HG02973 (cell line): ENCODE measurements around the gene BOD1L1.

Source experiments
- ATAC-seq: cut with Tn5 transposase; IDR thresholded peaks from one replicate; pipeline ENCODE4 v1.9.1; 2021; ENCODE audit warnings: moderate library complexity; ENCODE audit not compliant: unreplicated experiment

BOD1L1 gene

DNA sequence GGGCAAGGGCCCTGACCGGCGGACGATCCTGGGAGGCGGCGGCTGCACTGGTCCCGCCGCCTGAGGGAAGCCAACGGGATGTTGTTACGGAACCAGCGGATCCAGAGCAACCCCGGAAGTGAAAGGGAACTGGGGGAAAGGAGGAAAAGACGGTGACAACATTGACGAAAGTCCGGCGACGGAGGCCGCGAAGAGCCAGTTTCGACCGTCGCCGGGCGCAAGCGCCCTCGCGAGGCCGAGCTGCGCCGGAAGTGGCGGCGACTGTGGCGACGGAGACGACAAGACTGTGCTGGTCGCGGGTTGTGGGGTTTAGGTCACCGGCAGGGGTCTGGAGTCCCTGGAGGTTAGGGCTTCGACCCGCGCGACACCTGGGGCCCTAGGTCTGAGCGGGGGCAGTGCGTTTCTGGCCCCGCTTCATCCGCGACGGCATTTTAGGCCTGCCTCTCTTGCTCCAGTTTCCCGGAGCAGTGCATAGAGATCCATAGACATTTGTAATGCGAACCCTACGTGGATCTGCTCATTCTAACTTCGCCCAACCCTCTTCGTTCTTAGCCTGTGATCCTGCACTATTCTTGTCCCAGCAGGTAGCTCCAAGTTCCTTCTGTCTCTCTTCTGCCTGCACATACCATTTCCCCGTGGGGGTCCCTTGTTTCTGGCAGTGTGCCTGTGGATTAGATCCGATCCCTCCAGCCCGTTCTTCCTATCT is at the start of gene BOD1L1:
Gene BOD1L1 (minus strand): TSS at position 120 of the 706 bp plus-strand sequence. CDS start 138 bp downstream, outside the sequence.
- peak; percentile 86 for ATAC-seq

GRCh38 chr4:13674971-13675370 is 47.4 kb upstream of the BOD1L1 start:
- no peak for ATAC-seq

GRCh38 chr4:13673167-13673566 is 45.6 kb upstream of the BOD1L1 start:
- no peak for ATAC-seq

GRCh38 chr4:13670456-13671160 is 43.1 kb upstream of the BOD1L1 start:
- no peak for ATAC-seq

- no peak for ATAC-seq
Observed at GRCh38 chr4:13665701-13666660, 38.5 kb upstream of the BOD1L1 start.

DNA sequence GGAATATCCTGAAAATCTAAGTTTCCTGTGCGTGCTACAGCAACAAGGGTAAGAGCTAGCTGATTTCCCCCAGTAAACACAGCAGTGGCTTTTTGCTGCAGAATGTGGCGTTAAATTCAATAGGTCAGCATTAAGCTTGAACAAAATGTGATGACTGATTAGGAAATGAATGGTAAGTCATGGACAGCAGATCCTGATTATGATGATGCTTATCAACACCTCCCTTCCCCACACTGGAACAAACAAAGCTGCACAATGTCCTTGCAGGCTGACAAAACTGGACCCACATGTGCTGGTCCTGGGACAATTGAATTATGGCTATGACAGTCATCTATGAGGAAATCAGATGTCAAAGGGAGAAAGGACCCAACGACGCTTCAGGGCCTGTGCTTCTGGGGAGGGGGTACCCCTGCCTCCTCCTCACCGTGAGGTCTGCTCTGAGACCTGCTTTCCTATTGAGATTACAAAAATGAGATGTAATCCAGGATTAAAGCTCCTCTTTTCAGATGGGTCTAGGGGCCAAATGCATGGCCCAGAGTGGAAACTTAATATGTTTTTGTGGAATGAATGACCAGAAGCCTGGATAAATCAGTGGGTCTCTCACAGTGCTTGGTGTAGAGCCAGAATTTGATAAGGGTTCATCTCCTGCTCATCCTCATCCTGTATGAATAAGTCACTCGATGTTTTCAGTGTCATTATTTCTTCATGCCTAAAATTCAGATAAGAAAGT is 32.0 kb upstream of the BOD1L1 start:
- no peak for ATAC-seq

DNA sequence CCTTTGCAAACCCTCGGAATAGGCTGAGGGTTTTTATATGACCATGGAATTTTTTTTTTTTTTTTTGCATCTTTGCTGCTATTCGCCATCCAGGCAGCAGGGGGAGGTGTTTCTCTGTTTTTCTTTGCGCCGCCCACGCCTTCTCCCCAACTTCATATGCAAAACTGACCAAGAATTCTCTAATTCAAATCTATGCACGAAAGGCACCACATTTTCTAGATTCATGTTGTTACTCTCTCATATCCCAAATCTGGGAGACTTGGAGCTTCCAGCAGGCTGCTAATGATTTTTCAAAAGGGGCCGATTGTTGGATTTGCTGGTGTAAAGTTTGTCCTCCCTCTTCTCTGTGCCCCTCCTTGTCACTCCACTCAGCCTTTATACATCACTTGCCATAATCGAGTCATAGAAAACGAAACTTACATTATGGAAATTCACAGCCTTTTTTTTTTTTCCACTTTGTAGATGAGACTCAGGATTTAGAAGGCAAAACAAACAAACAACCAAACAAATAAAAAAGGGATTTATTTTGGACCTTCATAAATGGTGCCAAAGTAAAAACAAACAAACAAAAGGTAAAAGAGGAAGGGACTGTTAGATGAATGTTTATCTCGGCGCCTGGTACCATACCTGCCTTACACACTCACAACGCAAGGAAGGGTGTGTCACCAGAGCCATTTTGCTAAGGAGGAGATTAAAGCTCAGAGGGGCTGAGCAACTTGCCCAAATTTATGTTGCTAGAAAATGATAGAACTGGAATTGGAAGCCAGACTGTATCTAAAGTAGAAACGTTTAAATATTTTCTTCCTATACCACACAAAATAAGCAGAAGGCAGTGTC is 29.3 kb upstream of the BOD1L1 start:
- ATAC-seq = no peak

- ATAC-seq = peak; percentile 94
Observed at GRCh38 chr4:13654162-13654797, 26.8 kb upstream of the BOD1L1 start.

- no peak for ATAC-seq
Observed at GRCh38 chr4:13653766-13654161, 26.2 kb upstream of the BOD1L1 start.

DNA sequence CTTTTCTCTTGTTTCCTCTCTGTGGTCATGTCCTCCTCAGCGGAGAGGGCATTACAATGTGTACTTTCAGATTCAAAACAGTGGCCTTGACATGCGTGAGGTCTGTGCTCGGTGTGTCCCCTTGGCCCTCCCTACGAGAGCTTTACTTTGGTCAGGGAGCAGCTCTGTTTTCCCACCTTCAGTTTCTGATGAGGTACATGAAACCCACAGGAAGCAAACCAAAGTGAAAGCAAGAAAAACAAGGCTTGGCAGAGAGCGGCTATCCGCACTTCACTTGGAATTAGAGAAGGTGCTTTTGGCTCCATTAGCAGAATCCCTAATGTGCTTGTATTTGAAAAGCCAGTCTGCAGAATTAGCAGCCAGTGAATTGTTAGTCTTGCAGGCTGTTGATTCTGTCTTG is 19.5 kb upstream of the BOD1L1 start:
- ATAC-seq = no peak

DNA sequence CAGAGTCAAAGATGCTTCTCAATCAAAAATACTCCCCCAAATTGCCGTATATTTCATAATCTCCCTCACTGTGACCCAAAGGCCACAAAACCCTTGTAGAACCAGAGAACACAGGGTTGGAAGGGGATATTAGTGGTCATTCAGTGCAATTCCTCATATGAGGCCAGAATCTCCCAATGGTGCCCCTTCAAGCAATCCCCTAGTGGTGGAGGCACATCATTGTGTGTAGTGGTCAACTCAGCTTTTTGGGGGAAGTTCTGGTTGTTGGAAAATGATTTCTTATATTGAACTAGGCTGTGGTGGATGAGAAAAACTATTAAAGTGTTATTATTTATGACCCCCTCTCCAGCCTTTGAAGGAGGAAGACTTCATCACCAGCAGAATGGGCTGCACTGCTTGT is 17.6 kb upstream of the BOD1L1 start:
- no peak for ATAC-seq

- ATAC-seq = no peak
Observed at GRCh38 chr4:13642170-13642950, 14.8 kb upstream of the BOD1L1 start.

DNA sequence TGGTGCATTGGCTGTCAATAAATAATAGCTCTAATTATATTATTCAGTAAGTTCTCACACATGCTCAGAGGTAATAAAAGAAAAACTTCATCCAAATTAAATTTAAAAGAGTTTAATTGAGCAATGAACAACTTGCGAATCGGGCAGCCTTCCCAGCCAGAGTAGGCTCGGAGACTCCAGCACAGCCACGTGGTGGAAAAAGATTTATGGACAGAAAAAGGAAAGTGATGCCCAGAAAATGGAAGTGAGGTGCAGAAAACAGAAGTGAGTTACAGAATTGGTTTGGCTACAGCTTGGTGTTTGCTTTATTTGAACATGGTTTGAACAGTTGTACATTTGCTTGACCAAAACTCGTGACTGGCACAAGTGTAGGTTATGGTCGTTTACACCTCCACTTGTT is 13.6 kb upstream of the BOD1L1 start:
- ATAC-seq = no peak

- no peak for ATAC-seq
Observed at GRCh38 chr4:13640149-13640940, 12.8 kb upstream of the BOD1L1 start.

DNA sequence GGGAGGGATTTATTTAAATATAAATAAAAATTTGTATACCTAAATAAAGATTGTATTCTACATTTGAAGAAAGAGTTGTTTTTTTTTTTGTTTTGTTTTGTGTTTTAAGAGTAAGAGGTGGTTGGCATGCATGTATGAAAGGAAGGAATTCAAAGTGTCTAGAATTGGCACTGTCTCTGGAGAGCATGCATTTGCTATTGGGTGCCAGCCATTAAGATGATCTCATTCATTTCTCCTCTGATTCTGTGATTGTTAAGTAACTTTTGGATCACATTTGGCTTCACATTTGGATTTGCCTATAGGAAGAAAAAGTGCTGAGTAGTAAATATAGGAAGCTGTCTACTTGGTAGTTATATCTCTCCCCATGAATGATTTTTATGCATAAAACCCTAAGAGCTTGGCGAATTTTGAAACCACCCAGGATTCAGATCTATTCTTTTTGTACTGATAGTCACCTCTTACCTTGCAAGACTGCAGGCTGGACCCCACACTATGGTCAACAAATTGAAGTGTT is 7.8 kb upstream of the BOD1L1 start:
- no peak for ATAC-seq

- ATAC-seq = no peak
Observed at GRCh38 chr4:13633671-13634070, 6.1 kb upstream of the BOD1L1 start.

GRCh38 chr4:13627178-13627605 is 333 bp downstream of the BOD1L1 start:
- ATAC-seq = peak; percentile 37
